Right forelimb (tissue), 1 donor: Measurements from ENCODE around the gene DRD5.

Experiments used
- DNase-seq: peaks from one replicate; pipeline ENCODE4 v3.0.0-alpha.2; 2018

The DRD5 gene

GRCh38 chr4:9820343-9820742, 38.9 kb downstream of the DRD5 start:
- no peak for DNase-seq

GRCh38 chr4:9825049-9825448, 43.6 kb downstream of the DRD5 start:
- DNase-seq: no peak

GRCh38 chr4:9826551-9826950, 45.1 kb downstream of the DRD5 start:
- DNase-seq: no peak

GRCh38 chr4:9832640-9833039, 51.2 kb downstream of the DRD5 start:
- DNase-seq: no peak

- no peak for DNase-seq
These were observed 52.0 kb downstream of the DRD5 start for GRCh38 chr4:9833421-9833820.
